ENCODE measurements around the gene TUBG2.

Gene TUBG2

DNA sequence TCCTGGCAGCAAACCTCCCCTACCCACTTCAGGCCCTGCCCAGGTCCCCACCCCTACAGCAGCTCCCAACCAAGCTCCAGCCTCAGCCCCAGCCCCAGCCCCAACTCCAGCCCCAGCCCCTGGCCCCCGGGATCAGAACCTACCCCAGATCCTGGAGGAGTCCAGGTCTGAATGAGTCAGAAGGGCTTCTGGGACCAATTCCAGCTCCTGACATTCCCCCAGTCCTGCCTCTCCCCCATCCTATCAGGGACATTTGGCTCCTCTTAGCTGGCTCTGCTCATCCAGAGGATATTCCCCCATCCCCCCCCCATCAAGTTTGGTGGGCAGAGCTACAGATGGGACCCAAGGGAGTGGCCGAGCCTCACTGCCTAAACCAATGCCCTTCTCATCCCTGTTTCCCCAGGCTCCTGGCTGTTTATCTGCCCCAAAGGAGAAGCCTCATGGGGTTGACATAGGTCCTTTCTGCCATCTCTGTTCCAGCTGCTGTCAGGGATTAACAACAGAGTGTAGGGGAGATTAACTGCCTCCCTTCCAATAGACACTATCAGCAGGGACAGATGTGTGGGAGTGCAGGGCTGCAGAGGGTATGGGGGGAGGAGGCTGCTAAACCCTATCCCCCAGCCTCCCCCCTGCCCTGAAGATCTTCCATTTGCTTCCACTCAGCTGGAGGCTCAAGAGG is 39.8 kb downstream of the TUBG2 start:
- DNase-seq, result no peak

DNA sequence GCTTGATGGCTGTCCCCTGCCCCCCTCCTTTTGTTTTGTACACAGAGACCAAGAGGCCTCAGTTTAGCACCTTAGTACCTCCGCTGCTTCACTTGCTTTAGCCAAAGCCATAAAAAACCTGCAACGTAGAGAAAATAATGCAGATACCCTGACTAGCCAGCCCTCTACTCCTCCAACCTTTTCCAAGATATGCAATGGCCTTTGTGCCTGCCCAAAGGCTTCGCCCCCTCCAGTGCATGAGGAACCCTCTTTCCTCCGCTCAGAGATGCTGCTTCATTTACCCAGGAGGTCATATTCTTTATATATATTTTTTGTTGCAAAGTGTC is 40.3 kb downstream of the TUBG2 start:
- no peak for DNase-seq

DNA sequence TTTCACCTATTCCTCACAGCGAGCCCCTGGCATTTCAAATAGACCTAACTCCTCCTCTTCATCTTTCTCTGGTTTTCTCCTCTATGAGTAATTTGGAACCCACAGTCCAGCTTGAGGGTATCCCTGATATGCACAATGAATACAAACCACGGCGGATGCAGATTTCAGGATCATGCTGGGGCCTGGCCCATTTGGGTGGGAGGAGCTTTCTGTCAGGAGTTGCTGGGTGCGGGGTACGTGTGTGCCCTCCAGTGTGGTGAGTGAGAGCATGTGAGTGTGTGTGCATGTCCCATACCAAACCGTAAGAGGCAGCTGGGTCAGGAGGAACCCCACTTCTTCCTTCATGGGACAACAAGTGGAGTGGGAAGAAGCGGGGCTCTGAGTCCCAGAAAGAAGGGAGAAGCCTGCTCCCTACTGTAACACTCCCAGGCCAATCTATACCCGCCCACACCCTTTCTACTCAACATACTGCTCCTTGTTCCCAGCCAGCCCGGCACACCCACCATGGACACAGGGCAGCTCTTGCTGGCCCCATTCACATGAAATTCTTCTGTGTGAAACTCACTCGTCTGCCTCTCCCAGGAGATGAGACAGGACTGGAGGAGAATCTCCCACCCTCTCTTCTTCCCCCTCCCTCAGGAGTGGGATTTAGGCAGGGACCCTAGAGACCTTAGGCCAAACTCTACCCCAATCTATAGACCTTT is 41.7 kb downstream of the TUBG2 start:
- no peak for DNase-seq

DNA sequence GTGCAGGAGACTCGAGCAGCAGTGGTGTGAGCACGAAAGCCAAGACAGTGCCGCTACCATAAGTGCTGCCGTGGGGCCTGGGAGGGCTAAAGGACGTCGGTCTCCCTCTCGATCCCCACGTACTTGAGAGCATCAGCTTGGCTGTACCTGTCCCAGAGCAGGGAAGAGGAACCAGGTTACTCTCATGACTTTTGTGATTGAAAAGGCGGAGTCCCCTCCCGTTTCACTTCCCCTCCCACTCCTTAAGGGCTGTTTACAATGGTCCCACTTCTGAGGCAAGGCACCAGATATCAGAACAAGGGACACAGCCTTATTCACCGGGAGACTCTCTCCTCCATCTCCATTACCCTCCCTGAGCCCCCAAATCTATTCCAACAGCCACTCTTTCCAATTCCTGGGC is 43.4 kb downstream of the TUBG2 start:
- no peak for DNase-seq

DNA sequence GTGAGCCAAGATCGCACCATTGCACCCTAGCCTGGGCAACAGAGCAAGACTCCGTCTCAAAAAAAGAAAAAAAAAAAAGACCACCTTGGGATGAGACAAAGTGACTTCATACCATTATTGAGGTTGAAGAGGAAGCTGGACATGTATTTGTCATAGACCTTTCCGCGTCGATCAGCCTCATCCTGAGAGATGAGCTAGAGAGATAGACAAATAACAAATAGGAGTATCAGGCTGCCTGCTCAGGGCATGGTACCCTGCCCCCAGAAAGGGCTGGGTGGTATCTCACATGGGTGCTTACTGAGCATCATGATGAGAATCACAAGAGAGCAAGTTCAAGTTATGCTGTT is 45.4 kb downstream of the TUBG2 start:
- no peak for DNase-seq

DNA sequence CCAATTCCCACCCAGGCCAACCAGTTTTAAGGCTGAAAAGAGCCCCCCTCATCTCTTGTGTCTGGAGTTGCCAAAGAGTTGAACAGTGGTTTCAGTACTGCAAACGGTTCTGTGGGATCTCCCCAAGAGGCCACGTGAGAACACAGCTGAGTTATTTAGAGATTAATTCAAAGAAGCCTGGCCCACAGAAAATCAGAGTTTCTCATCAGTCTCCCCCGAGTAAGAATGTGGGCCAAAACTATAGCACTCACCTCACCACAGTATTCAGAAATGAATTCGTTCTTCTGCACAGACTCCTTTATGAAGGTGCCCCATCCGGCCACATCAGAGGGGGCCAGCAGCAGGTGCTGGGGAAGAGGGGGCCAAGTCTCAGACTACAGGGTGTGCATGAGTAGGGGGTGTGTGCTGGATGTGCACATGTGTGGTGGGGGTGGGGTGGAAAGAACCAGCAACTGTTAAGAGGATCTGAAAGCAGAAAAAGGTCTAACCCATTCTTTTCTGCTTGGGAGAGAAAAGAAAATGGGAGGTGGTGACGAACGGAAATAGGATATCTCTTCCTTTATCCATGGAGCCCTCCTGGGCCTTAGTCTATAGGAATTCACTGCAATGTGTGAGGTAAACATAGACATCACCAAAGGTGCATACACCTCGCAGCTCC is 45.9 kb downstream of the TUBG2 start:
- no peak for DNase-seq

DNA sequence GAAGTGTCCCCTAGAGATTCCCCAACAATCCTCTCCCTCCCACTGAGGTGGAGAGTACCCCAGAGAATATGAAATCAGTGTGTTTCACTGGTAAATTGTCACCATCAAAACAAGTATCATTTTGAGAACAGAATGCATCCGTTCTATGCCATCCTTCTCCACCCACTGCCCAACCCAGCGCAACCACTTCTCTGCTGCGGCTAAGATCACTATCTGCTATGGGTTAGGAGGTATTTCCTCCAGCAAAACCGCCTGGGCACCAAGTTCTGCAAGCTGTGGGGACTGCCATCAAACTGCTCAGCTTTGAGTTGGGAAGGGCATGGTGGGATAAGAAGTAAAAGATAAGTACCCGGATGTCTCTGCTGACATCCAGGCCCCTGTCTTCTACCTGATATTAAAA is 47.6 kb downstream of the TUBG2 start:
- DNase-seq, result no peak

DNA sequence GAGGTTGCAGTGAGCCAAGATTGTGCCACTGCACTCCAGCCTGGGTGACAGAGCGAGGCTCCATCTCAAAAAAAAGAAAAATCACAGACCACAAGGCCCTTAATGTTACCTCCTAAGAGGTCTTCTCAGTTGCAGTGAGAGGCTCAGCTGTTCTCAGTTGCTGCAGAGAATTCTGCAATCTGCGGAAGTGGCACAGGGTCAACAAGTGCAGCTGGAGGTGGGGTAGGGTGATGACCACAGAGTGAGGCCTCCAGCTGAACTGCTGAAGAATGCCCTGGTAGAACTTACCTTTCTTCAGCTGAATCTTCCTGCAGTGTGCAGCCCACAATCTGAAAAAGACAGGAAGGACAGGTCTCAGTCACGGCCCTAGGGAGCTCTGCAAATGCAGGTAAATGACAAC is 49.5 kb downstream of the TUBG2 start:
- no peak for DNase-seq

DNA sequence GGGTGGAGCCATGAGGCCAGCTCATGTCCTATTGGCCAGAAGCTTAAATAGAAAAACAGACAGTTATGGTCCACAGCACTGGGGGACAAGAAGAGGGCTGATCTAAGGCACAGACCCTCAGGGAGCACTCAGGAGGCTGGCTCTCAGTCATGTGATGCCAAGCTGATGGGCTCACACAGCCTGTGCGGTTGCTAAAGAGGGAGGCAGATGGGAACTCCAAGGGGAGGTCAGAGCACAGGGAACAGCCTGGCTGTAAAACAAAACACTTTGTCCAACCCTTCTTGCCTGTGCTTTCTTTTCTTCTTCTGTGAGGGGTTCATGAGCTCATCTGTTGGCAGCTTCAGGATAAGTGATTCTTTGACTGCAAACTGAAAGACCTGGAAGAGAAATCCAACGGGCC is 50.5 kb downstream of the TUBG2 start:
- DNase-seq, result no peak

All from suppressor macrophage (primary cell).